K562 (cell line): ENCODE results near the gene MRAS. TPM values are rescaled to one million over a fixed set of nuclear protein-coding genes. Genes with fewer than 3 reads are reported as not detected.

Source experiments
- ATAC-seq: fragments of 200-7000 bp; cut with Tn5 transposase; 3 replicates; pipeline ENCODE4 v1.9.1; 2020; ENCODE audit warnings: moderate library complexity
- BruUV-seq: library from RNA; stranded (reverse); fragments of 400-500 nt; replicated peaks from 2 replicates; lab custom pipeline; 2021; lab: Mats Ljungman, UMichigan
- CTCF ChIA-PET: fragments of 300-600 bp; formaldehyde crosslinking; extraction: SDS; loops from one replicate; lab custom pipeline; 2021; ENCODE audit warnings: low intra/inter-chr PET ratio; lab: Yijun Ruan, JAX
- POLR2A ChIA-PET: fragments of 300-600, 350-650 bp; sonication (Branson Sonifier 250); formaldehyde crosslinking; extraction: SDS; loops from one replicate; lab custom pipeline; 2021; ENCODE audit warnings: antibody characterized with exemption, inconsistent platforms; lab: Yijun Ruan, JAX
- DNase-seq, 4 experiments: peaks; one replicate each; pipeline versions ENCODE4 v3.0.0 to v3.0.0-alpha.2; 2011 to 2018; ENCODE audit warnings: low spot score in 3 of 4, mixed read lengths in 3 of 4; ENCODE audit errors: extremely low read depth in 1 of 4
- FAIRE-seq: peaks from 2 replicates; lab custom pipeline; 2011; peaks lifted over from hg19 to GRCh38; lab: Jason Lieb, UNC
- H2AFZ ChIP-seq: 2 replicates; pipeline ENCODE4 v1.6.0; 2011; ENCODE audit warnings: low read depth, low read length, control low read depth, inconsistent platforms
- H3K27ac ChIP-seq: fragments of 200-600 bp; 3 replicates; pipeline ENCODE4 v1.8.0; 2011; ENCODE audit warnings: low read depth, mild to moderate bottlenecking, control low read depth, inconsistent platforms, low read length, moderate library complexity, mixed read lengths; ENCODE audit errors: extremely low read depth
- H3K27me3 ChIP-seq, 2 experiments: fragments of 300-600 bp in 1 of 2; 2 replicates in 1 of 2; 3 replicates in 1 of 2; pipeline versions ENCODE4 v1.6.0 to v1.8.0; 2011; ENCODE audit warnings: inconsistent platforms in 2 of 2, low read length in 2 of 2, mild to moderate bottlenecking in 1 of 2, mixed read lengths in 1 of 2, moderate library complexity in 1 of 2; ENCODE audit not compliant: control insufficient read depth in 2 of 2, insufficient read depth in 2 of 2
- H3K36me3 ChIP-seq: fragments of 300-600 bp; 3 replicates; pipeline ENCODE4 v1.8.0; 2011; ENCODE audit warnings: mild to moderate bottlenecking, low read length, inconsistent platforms; ENCODE audit not compliant: control insufficient read depth, insufficient read depth
- H3K4me1 ChIP-seq, 2 experiments: fragments of 200-600 bp in 1 of 2; replicated peaks in 1 of 2; 2 replicates in 1 of 2; 3 replicates in 1 of 2; pipeline versions ENCODE4 v1.5.1 to v1.8.0; 2011; ENCODE audit warnings: inconsistent platforms in 2 of 2, low read length in 2 of 2, mild to moderate bottlenecking in 1 of 2, mixed read lengths in 1 of 2, moderate library complexity in 1 of 2; ENCODE audit not compliant: control insufficient read depth in 2 of 2, insufficient read depth in 2 of 2
- H3K4me2 ChIP-seq: 2 replicates; pipeline ENCODE4 v1.6.1; 2011; ENCODE audit warnings: low read length, control low read depth, inconsistent platforms, mixed read lengths; ENCODE audit not compliant: insufficient read depth
- H3K4me3 ChIP-seq: fragments of 200-600 bp; sonication (generic), shearing (Covaris generic); 2 replicates; pipeline ENCODE4 v1.5.1; 2016; ENCODE audit warnings: control low read depth, inconsistent platforms
- H3K79me2 ChIP-seq: fragments of 200-600 bp; 3 replicates; pipeline ENCODE4 v1.8.0; 2011; ENCODE audit warnings: low read length, inconsistent platforms; ENCODE audit not compliant: control insufficient read depth, insufficient read depth
- H3K9ac ChIP-seq, 2 experiments: 2 replicates each; pipeline versions ENCODE4 v1.6.0 to v1.6.1; 2011; ENCODE audit warnings: low read depth in 2 of 2, low read length in 2 of 2, control low read depth in 1 of 2, inconsistent platforms in 1 of 2, mild to moderate bottlenecking in 1 of 2, mixed read lengths in 1 of 2; ENCODE audit not compliant: insufficient read depth in 1 of 2
- H3K9me1 ChIP-seq: one replicate; pipeline ENCODE4 v1.6.0; 2011; ENCODE audit warnings: inconsistent platforms, mild to moderate bottlenecking, low read length, moderate library complexity; ENCODE audit not compliant: control insufficient read depth, insufficient read depth
- H3K9me3 ChIP-seq: replicated peaks from 2 replicates; pipeline ENCODE4 v1.5.1; 2011; ENCODE audit warnings: low read depth, low read length, inconsistent platforms; ENCODE audit not compliant: control insufficient read depth, insufficient read depth
- H4K20me1 ChIP-seq: replicated peaks from 2 replicates; pipeline ENCODE4 v1.6.1; 2011; ENCODE audit warnings: low read length, inconsistent platforms, mixed read lengths; ENCODE audit not compliant: control insufficient read depth, insufficient read depth
- GABPB2 ChIP-seq: fragments of 250-450 bp; sonication (Bioruptor Pico); conservative IDR thresholded peaks from 2 replicates; pipeline ENCODE4 v1.5.1; 2021; ENCODE audit warnings: mild to moderate bottlenecking
- MED1 ChIP-seq: sonication (generic); formaldehyde crosslinking; IDR thresholded peaks from 2 replicates; pipeline ENCODE4 v1.8.1; 2023; ENCODE audit warnings: missing genetic modification reagents, borderline replicate concordance
- ZNF699 ChIP-seq: fragments of 250-450 bp; sonication (Bioruptor Pico); IDR thresholded peaks from 2 replicates; pipeline ENCODE4 v1.8.0; 2021; ENCODE audit warnings: mild to moderate bottlenecking, moderate library complexity; ENCODE audit not compliant: insufficient replicate concordance
- WGBS: fragments of 100-300 bp; shearing (Covaris generic); methylation state at CpG from one replicate; pipeline ENCODE4 v1.1.6; 2016; ENCODE audit warnings: low coverage, mixed read lengths; ENCODE audit not compliant: insufficient coverage; ENCODE audit errors: missing lambda C conversion rate; 5-methylcytosine and 5-hydroxymethylcytosine counted together
- in situ Hi-C: fragments of 300-500 bp; cut with MboI; formaldehyde crosslinking; loops from 4 replicates; pipeline ENCODE4 v1.15.0; 2018; ENCODE audit warnings: inconsistent platforms, mixed read lengths
- intact Hi-C: fragments of 100-400 bp; cut with micrococcal nuclease; formaldehyde crosslinking; loops from 2 replicates; pipeline ENCODE4 v1.14.2; 2022
- polyA plus RNA-seq, 8 experiments: library from polyadenylated mRNA; depleted of rRNA in 4 of 8; stranded (reverse) in 5 of 8; unstranded in 3 of 8; fragments of >200 nt; fragmentation: Nextera tagmentation in 2 of 8; fragmentation: Illumina TruSeq in 1 of 8; extraction: Ambion mirVana in 2 of 8; extraction: Trizol in 1 of 8; gene quantifications; 2 replicates each; pipeline versions ENCODE4 v1.2.1 to v1.2.3, GENCODE V29; 2011 to 2014; ENCODE audit warnings: inconsistent platforms in 1 of 8, missing spikeins in 1 of 8
- total RNA-seq, 7 experiments: library from RNA; depleted of rRNA in 6 of 7; stranded (reverse); fragments of >200 nt in 6 of 7; fragmentation: Illumina TruSeq in 2 of 7; extraction: Trizol in 2 of 7; gene quantifications; 2 replicates each; pipeline versions ENCODE4 v1.2.1 to v1.2.3, GENCODE V29; 2011 to 2021; ENCODE audit warnings: low replicate concordance in 1 of 7
- TF ChIP-seq, protein P1 (sequence below): fragments of 250-450 bp; sonication (Bioruptor Pico); IDR thresholded peaks from 2 replicates; pipeline ENCODE4 v1.4.0; 2020; ENCODE audit warnings: mild to moderate bottlenecking
- TF ChIP-seq, protein P2 (sequence below), 2 experiments: fragments of 450-650 bp in 1 of 2; sonication (generic) in 1 of 2; formaldehyde crosslinking in 1 of 2; IDR thresholded peaks; 2 replicates each; pipeline versions ENCODE4 v1.7.1 to v1.9.0; 2016 to 2022; ENCODE audit warnings: inconsistent platforms in 1 of 2, mild to moderate bottlenecking in 1 of 2, missing genetic modification reagents in 1 of 2

The MRAS gene
- total and polyA plus RNA-seq, 9 of the 15 experiments (the other 6 are each of a cell fraction or from before 2014, with no cell fraction given), result 1.5 to 10.0 (median 5.0) TPM

DNA sequence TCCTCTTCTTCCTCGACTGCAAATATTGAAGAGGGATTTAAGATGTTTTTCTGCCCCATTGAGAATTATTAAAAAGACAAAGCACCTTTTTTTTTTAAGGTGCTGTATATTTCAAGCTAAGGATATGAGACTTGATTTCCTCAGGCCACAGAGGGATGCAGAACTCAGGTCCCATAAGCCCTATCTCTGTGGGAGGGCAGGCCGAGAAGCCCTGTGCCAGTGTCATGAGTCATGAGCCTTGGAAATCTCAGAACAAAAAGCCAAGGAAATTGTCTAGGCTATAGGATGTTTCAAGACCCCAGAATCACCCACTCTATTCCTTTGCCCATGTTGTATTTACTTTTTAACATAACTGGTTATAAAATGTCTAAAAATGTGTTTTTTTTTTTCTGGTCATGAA is 93.4 kb downstream of the MRAS start:
- TF ChIP-seq GABPB2 (CRISPR knock-in tag), result no peak
- TF ChIP-seq, protein P1, sequence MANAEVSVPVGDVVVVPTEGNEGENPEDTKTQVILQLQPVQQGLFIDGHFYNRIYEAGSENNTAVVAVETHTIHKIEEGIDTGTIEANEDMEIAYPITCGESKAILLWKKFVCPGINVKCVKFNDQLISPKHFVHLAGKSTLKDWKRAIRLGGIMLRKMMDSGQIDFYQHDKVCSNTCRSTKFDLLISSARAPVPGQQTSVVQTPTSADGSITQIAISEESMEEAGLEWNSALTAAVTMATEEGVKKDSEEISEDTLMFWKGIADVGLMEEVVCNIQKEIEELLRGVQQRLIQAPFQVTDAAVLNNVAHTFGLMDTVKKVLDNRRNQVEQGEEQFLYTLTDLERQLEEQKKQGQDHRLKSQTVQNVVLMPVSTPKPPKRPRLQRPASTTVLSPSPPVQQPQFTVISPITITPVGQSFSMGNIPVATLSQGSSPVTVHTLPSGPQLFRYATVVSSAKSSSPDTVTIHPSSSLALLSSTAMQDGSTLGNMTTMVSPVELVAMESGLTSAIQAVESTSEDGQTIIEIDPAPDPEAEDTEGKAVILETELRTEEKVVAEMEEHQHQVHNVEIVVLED (CRISPR knock-in tag), result no peak
- TF ChIP-seq ZNF699, result no peak
- no peak for TF ChIP-seq MED1 (CRISPR knock-in tag)
- TF ChIP-seq, protein P2, sequence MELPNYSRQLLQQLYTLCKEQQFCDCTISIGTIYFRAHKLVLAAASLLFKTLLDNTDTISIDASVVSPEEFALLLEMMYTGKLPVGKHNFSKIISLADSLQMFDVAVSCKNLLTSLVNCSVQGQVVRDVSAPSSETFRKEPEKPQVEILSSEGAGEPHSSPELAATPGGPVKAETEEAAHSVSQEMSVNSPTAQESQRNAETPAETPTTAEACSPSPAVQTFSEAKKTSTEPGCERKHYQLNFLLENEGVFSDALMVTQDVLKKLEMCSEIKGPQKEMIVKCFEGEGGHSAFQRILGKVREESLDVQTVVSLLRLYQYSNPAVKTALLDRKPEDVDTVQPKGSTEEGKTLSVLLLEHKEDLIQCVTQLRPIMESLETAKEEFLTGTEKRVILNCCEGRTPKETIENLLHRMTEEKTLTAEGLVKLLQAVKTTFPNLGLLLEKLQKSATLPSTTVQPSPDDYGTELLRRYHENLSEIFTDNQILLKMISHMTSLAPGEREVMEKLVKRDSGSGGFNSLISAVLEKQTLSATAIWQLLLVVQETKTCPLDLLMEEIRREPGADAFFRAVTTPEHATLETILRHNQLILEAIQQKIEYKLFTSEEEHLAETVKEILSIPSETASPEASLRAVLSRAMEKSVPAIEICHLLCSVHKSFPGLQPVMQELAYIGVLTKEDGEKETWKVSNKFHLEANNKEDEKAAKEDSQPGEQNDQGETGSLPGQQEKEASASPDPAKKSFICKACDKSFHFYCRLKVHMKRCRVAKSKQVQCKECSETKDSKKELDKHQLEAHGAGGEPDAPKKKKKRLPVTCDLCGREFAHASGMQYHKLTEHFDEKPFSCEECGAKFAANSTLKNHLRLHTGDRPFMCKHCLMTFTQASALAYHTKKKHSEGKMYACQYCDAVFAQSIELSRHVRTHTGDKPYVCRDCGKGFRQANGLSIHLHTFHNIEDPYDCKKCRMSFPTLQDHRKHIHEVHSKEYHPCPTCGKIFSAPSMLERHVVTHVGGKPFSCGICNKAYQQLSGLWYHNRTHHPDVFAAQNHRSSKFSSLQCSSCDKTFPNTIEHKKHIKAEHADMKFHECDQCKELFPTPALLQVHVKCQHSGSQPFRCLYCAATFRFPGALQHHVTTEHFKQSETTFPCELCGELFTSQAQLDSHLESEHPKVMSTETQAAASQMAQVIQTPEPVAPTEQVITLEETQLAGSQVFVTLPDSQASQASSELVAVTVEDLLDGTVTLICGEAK (IDR thresholded peaks at IDR 0.05), result no peak
- TF ChIP-seq, protein P2 (CRISPR knock-in tag; IDR thresholded peaks at IDR 0.05), result no peak
- Histone ChIP-seq H2AFZ (no peak overlapping the region), H3K27me3 (peaks cover 0 to 36% of the 10 kb centered on the region in 2 experiments; a peak in 2 of 5 replicates), H3K79me2 (no peaks in the 10 kb centered on the region), H3K36me3 (no peaks in the 10 kb centered on the region), H3K9ac (no peak overlapping the region), H3K27ac (no peak overlapping the region), H3K9me3 (no peaks in the 10 kb centered on the region), H3K9me1 (no peaks in the 10 kb centered on the region), H4K20me1 (no peaks in the 10 kb centered on the region; the same call in 1 of the 2 replicates), H3K4me1 (peaks cover 0 to 10% of the 10 kb centered on the region in 2 experiments; a peak in 4 of 5 replicates), H3K4me2 (no peak overlapping the region), H3K4me3 (no peak overlapping the region)
- CTCF ChIA-PET, result no interaction called here
- no TSS peak for BruUV-seq
- ATAC-seq, result no peak
- peak; percentile 57 for FAIRE-seq
- in situ Hi-C loops (no loop called here), intact Hi-C loops (no loop called here)
- DNase-seq, result peak in 1 of 4 experiments; percentile 15
- POLR2A ChIA-PET, result no interaction called here
- 11% methylated on average over 2 of the region's 2 CpGs for WGBS
